ENCODE data around the gene SPECC1L. TPM values are rescaled to one million over a fixed set of nuclear protein-coding genes. Genes with fewer than 3 reads are reported as not detected.

The SPECC1L gene
- total RNA-seq, 4 donors from 2014 or later = 18.2 to 114 (median 55.3) TPM

- intact Hi-C loops (cut with DNase I; ENCODE audit: low total_unique reads) = no loop called here
- Histone ChIP-seq H3K27me3 (no peaks in the 10 kb centered on the region), H3K9me3 (no peaks in the 10 kb centered on the region), H3K4me1 (no peaks in the 10 kb centered on the region), H3K36me3 (no peaks in the 10 kb centered on the region), H3K27ac (no peak overlapping the region), H3K4me3 (no peak overlapping the region)
- no peak for DNase-seq
- TF ChIP-seq POLR2A (IDR thresholded peaks at IDR 0.05) = no peak
- no peak for TF ChIP-seq CTCF (IDR thresholded peaks at IDR 0.05)
Measured at GRCh38 chr22:24451162-24451561, 180.5 kb downstream of the SPECC1L start.

- H3K4me1 ChIP-seq = no peaks in the 10 kb centered on the region
- H3K9me3 ChIP-seq = no peaks in the 10 kb centered on the region
- no peak overlapping the region for H3K4me3 ChIP-seq
- H3K27me3 ChIP-seq = no peaks in the 10 kb centered on the region
- intact Hi-C loops (cut with DNase I; ENCODE audit: low total_unique reads) = no loop called here
- no peak overlapping the region for H3K27ac ChIP-seq
- no peak for DNase-seq
- no peaks in the 10 kb centered on the region for H3K36me3 ChIP-seq
- TF ChIP-seq CTCF (IDR thresholded peaks at IDR 0.05) (no peak), POLR2A (IDR thresholded peaks at IDR 0.05) (no peak)
Measured at GRCh38 chr22:24453853-24454252, 183.2 kb downstream of the SPECC1L start.

DNA sequence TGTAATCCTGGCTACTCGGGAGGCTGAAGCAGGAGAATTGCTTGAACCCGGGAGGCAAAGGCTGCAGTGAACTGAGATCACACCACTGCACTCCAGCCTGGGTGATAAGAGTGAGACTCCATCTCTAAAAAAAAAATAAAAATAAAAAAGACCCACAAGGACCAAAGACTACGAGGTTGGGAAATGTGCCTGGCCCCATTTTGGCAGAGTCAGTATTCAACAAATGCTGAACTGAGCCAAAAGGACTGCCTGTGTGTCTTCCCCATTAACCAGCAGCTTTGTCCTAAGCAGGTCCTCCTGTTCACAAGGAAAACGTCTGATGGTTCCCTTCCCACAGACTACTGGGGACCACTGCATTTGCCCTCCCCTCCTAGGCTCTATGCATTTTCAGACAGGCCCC is 184.4 kb downstream of the SPECC1L start:
- no peak overlapping the region for H3K27ac ChIP-seq
- DNase-seq = no peak
- TF ChIP-seq CTCF (IDR thresholded peaks at IDR 0.05) = no peak
- TF ChIP-seq POLR2A (IDR thresholded peaks at IDR 0.05) = no peak
- no peaks in the 10 kb centered on the region for H3K4me1 ChIP-seq
- intact Hi-C loops (cut with DNase I; ENCODE audit: low total_unique reads) = no loop called here
- no peaks in the 10 kb centered on the region for H3K36me3 ChIP-seq
- H3K27me3 ChIP-seq = no peaks in the 10 kb centered on the region
- no peaks in the 10 kb centered on the region for H3K9me3 ChIP-seq
- no peak overlapping the region for H3K4me3 ChIP-seq

GRCh38 chr22:24455751-24456426 is 185.3 kb downstream of the SPECC1L start:
- no peaks in the 10 kb centered on the region for H3K27me3 ChIP-seq
- no peak overlapping the region for H3K27ac ChIP-seq
- peak in 1 of 2 donors; percentile 30 for DNase-seq
- intact Hi-C loops (cut with DNase I; ENCODE audit: low total_unique reads) = no loop called here
- TF ChIP-seq CTCF (IDR thresholded peaks at IDR 0.05) = no peak
- TF ChIP-seq POLR2A (IDR thresholded peaks at IDR 0.05) = no peak
- no peaks in the 10 kb centered on the region for H3K36me3 ChIP-seq
- no peaks in the 10 kb centered on the region for H3K9me3 ChIP-seq
- no peak overlapping the region for H3K4me3 ChIP-seq
- H3K4me1 ChIP-seq = no peaks in the 10 kb centered on the region

- no peaks in the 10 kb centered on the region for H3K9me3 ChIP-seq
- no peak for DNase-seq
- no peaks in the 10 kb centered on the region for H3K27me3 ChIP-seq
- intact Hi-C loops (cut with DNase I; ENCODE audit: low total_unique reads) = no loop called here
- no peak overlapping the region for H3K27ac ChIP-seq
- TF ChIP-seq POLR2A (IDR thresholded peaks at IDR 0.05) (no peak), CTCF (IDR thresholded peaks at IDR 0.05) (no peak)
- no peaks in the 10 kb centered on the region for H3K36me3 ChIP-seq
- H3K4me1 ChIP-seq = no peaks in the 10 kb centered on the region
- H3K4me3 ChIP-seq = no peak overlapping the region
Measured at GRCh38 chr22:24457894-24458420, 187.3 kb downstream of the SPECC1L start.

Measured in uterus (tissue), 4 donors.